GM19395 (cell line): Measurements from ENCODE around the gene LTBP1.

Experiments used
- ATAC-seq: cut with Tn5 transposase; IDR thresholded peaks from one replicate; pipeline ENCODE4 v1.9.1; 2021; ENCODE audit warnings: mild to moderate bottlenecking, moderate library complexity; ENCODE audit not compliant: unreplicated experiment

The LTBP1 gene

GRCh38 chr2:33326100-33326499 is 379.3 kb downstream of the LTBP1 start:
- no peak for ATAC-seq

DNA sequence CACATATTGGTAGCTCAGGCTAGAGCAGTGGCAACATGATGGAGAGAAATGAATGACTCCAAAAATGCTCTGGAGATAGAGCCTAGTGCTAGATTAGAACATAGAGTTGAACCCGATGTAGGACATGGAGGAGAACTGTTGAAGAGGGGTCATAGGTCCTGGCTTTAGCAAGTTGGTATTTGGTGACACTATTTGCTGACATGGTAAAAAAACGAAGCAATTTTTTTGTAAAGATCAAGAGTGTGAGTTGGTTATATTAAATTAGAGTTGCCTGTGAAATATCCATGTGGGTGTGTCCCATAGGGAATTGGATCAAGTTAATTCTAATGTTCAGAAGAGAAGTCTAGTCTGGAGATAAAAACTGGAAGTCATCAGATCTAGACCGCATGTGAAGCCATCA is 386.7 kb downstream of the LTBP1 start:
- no peak for ATAC-seq

DNA sequence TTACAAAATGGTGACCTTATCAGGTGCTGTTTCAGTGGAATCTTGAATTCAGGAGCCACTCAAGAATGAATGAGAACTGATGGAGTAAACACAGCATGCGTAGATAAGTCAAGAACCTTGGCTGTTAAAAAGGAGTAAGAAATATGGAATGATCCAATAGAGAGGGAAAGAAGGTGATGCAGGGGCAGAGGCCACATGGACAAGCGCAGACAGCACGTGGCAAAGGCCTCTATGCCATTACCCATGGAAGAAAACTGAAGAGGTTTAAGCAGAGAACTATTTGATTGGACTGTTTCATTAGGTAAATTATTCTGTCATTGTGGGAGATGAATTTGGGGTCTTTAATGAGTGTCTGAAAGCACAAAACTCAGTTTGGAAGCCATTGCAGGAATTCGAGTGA is 387.3 kb downstream of the LTBP1 start:
- ATAC-seq = no peak

DNA sequence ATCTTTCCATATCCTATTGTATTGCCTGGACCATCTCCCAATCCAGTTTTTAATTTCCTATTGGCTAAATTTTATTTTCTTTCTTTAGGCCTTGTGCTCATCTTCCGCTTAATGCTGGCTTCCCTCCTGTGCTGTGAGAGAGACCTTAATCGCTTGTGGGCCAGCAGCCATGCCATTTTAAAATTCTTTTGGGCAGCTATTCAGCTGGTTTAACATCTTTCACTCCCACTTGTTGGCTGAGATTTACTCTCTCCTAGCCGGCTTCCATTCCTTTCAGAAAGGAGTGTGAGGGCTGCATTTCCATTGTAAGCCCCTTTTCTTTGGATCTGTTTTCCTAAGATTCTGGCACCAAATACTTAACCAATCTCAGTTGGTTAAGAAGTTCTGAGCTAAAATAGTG is 388.8 kb downstream of the LTBP1 start:
- ATAC-seq = no peak

- no peak for ATAC-seq
Observed at GRCh38 chr2:33336036-33336625, 389.4 kb downstream of the LTBP1 start.

- ATAC-seq = no peak
Observed at GRCh38 chr2:33337385-33337960, 390.7 kb downstream of the LTBP1 start.

- no peak for ATAC-seq
Observed at GRCh38 chr2:33337981-33338380, 391.2 kb downstream of the LTBP1 start.

DNA sequence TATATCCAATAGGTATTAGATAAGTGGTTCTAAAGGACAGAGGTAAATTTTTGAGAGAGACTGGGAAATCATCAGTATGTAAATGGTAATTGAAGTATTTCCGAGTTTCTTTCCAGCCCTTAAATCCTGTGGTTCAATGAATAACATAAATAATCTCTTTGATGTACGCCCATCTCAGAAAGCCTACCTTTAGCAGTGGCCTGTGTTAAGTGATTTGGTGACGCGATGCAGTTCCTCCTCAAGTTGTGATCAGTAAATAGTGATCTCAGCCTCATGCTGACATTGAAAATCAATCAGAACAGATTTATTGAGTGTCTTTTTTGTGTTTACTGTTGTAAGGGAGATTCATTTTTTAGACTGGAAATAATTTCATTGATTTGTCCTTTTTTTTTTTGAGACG is 392.5 kb downstream of the LTBP1 start:
- no peak for ATAC-seq

DNA sequence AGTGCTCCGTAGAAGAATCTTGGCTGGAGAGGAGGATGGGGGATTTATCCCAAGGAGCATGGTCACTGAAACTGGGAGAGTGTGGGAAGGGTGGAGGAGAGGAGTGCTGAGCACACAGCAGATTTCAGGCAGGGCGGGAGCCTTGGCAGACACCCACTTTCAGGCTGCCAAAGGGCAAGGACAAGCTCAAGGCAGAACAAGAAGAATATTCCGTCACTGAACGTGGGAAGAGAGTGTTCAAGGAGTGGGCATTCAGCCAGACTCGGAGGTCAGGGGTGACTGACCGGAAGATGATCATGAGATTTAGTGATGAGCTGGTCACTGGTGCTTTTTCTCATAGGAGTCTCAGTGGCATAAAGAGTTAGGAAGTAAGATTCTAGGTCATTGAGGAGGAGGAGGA is 393.5 kb downstream of the LTBP1 start:
- ATAC-seq = no peak

DNA sequence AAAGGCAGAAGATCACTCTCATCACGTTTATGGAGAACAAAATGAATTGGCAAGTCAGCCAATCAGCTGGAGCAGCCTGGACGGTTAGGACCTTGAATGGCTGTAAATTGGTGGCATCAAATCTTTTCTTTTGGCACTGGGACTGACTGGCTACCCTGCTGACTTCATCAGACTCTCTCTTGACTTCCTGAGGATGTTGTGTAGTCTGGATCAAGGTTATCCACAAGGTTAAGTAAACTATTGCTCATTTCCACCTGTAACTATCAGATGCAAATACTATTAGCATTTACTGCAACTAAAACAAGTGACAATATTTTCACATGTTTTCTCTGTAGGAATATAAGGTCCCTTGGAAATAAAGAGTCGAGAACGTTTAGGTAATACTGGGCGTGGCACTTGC is 395.4 kb downstream of the LTBP1 start:
- ATAC-seq = no peak

- no peak for ATAC-seq
Observed at GRCh38 chr2:33342705-33343104, 396.0 kb downstream of the LTBP1 start.

DNA sequence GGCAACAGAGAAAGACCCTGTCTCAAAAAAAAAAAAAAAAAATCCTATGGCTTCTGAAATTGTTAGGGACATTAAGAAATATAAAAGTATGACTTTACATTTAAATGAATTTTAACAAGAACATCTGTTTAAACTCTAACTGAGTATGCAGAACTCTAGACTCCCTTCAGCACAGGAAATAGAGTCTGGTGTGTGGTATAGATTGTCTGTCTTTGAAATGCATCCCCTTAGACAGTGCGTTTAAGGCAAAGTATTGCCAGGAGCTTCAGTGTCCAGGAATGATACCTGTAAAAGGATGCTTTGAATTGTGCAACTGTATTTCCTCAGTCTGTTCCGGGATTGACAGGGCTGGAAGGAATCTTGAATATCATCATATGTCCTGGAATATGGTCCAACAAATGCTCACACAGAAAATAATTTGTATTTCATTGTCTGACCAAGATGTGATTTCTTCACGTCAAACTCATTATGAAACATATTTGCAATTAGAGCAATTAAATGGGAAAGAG is 396.7 kb downstream of the LTBP1 start:
- no peak for ATAC-seq

GRCh38 chr2:33344230-33344629 is 397.5 kb downstream of the LTBP1 start:
- no peak for ATAC-seq

DNA sequence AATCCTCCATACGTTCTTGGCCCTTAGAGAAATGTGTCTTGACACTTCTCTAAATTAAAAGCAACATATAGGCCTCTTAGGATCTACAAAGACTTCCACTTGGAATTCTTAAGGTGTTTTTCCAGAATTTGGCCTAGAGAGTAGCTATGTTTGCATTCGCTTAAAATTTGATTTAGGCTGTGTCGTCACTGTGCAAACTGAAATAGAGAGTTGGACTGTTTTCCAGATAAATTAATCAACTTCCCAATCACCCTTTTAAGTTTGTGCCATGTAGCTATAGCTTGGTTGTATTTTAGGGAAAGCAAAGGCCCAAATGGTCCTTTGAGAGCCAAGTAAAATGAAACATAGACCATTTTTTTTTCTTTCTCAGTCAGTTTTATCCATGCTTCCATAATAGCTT is 401.1 kb downstream of the LTBP1 start:
- no peak for ATAC-seq

GRCh38 chr2:33350632-33351031 is 403.9 kb downstream of the LTBP1 start:
- ATAC-seq = no peak

GRCh38 chr2:33351781-33352180 is 405.0 kb downstream of the LTBP1 start:
- no peak for ATAC-seq

DNA sequence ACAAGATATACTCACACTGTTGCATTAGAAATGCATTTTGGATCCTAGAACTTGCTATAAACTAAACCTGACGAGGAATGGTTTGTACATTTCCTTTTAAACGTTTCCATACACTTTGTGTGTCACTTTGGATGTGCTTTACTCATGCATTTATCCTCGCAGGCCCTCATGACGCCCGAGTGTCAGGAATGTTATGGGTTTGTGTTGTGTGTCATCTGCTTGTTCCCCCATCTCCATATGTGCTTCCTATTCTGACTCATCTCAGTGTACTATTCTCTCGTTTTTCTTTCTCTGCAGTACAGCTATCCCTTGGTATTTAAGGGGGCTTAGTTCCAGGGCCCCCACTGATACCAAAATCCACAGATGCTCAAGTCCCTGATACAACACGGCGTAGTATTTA is 408.2 kb downstream of the LTBP1 start:
- ATAC-seq = no peak

- ATAC-seq = no peak
Observed at GRCh38 chr2:33358878-33359277, 412.1 kb downstream of the LTBP1 start.

DNA sequence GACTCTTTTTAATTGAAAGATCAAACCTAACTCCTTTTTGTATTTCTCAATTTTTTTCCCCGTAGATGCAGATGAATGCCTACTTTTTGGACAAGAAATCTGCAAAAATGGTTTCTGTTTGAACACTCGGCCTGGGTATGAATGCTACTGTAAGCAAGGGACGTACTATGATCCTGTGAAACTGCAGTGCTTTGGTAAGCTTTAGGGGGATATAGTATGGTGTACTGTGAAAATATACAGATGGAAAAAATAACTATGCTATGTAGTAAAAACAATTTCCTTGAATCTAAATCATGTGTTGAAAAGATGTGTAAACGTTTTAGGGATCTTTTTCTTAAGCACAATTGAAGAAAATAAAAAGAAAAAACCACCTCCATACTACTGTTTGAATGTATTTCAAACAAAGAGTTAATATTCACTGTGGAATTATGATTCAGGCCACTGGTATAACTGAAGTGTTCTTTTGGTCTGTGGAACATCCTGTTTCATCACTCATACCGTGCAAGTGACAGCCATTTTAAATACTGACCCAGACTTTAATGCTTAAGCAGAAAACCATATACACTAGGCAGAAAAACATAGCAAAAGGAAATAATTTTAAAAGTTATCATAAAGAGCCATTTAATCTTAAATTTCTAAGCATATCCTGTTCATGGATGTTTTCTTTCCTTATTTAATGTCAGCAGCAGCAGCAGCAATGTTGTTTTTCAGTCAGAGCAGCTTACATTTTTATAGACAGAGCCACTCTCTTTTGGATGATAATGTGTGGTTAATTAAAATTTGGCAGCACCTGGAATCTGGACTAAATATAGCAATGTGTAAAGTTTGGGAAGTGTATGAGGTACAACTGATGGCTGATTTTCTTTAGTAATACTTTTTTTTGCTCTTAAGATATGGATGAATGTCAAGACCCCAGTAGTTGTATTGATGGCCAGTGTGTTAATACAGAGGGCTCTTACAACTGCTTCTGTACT is 416.9 kb downstream of the LTBP1 start:
- ATAC-seq = no peak

DNA sequence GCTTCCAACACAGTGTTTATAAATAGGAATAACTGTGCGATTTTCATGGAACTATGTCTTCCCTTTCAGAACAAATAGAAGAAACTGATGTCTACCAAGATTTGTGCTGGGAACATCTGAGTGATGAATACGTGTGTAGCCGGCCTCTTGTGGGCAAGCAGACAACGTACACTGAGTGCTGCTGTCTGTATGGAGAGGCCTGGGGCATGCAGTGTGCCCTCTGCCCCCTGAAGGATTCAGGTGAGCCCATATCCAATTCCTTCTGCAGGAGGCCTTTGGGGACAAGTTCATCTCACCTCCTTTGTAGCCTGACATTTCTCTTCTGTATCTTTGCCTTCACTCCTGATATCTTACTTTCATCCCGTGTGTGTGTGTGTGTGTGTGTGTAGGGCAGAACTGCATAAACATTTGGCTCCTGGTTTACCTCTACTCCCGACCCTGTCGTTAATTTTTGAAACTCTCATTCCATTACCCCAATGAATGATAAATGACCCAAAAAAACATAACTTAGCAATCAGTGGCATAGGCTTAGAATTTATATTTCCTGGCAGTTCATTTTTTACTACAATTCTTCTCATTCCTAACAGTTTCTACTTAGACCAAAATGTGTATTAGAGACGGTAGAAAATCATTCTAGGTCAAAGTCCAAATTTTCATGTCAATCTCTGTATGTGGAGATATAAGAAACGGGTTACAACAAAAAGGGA is 418.7 kb downstream of the LTBP1 start:
- ATAC-seq = no peak

DNA sequence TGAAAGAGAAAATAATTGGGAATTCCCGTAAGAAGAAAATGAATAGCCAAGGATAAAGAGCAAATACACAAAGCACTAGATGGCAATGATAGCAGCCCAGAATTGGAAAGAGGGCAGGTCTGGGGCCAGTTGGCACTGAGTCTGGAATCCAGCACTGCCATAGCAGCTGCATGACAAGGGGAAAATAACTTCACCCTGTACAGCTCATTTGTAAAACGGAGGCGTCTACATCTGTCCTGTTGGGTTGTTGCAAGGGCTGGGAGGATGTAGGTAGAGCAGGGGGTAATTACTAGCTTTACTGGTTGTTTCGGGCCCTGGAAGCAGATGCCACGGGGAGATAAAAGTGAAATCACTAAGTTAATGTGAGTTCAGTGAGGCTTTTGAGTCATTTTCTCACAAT is 419.7 kb downstream of the LTBP1 start:
- ATAC-seq = no peak
